HG03575 (cell line): ENCODE measurements around the gene TMEM63B.

ENCODE experiments used
- ATAC-seq: cut with Tn5 transposase; IDR thresholded peaks from one replicate; pipeline ENCODE4 v1.9.1; 2021; ENCODE audit not compliant: unreplicated experiment, insufficient number of reproducible peaks, low FRiP score; ENCODE audit errors: extremely low read depth

The TMEM63B gene

GRCh38 chr6:44203955-44204354, 76.6 kb downstream of the TMEM63B start:
- ATAC-seq: no peak
